ENCODE data around the gene ERI3.

ERI3 gene

GRCh38 chr1:44261171-44261817 is 93.8 kb downstream of the ERI3 start:
- ATAC-seq (ENCODE audit: insufficient read depth, low read depth) (no peak), DNase-seq (no peak)
- no peaks in the 10 kb centered on the region for H3K9me3 ChIP-seq (ENCODE audit: insufficient read depth, low read length, severe bottlenecking)
- no peak overlapping the region for H2AFZ ChIP-seq (ENCODE audit: low read depth, low read length)
- H3K27ac ChIP-seq (ENCODE audit: low read length) = no peak overlapping the region
- H3K4me1 ChIP-seq (ENCODE audit: insufficient read depth, low read length) = no peaks in the 10 kb centered on the region
- no peak overlapping the region for H3K4me3 ChIP-seq (ENCODE audit: low read depth in 1 of 2, low read length in 2 of 2)
- peaks cover 14% of the 10 kb centered on the region; the same call in 1 of the 2 replicates for H3K36me3 ChIP-seq (ENCODE audit: insufficient read depth, low read length)
- H4K20me1 ChIP-seq (ENCODE audit: insufficient read depth, low read length) = peaks cover 41% of the 10 kb centered on the region
- no peaks in the 10 kb centered on the region for H3K79me2 ChIP-seq (ENCODE audit: insufficient read depth, low read length)
- no peaks in the 10 kb centered on the region for H3K27me3 ChIP-seq (ENCODE audit: insufficient read depth, low read length, poor library complexity)
- no peak overlapping the region for H3K4me2 ChIP-seq (ENCODE audit: insufficient read depth, low read length)
- no peak overlapping the region for H3K9ac ChIP-seq (ENCODE audit: low read depth, low read length)
- TF ChIP-seq CTCF (IDR thresholded peaks at IDR 0.05; ENCODE audit: borderline replicate concordance, extremely low read depth, low read length, poor library complexity, severe bottlenecking) (no peak), EZH2 (IDR thresholded peaks at IDR 0.05; ENCODE audit: borderline replicate concordance, low read depth, low read length, severe bottlenecking) (no peak)

GRCh38 chr1:44260792-44261170 is 94.3 kb downstream of the ERI3 start:
- Histone ChIP-seq H3K4me3 (ENCODE audit: low read depth in 1 of 2, low read length in 2 of 2) (no peak overlapping the region), H3K36me3 (ENCODE audit: insufficient read depth, low read length) (peaks cover 16% of the 10 kb centered on the region; the same call in 1 of the 2 replicates), H4K20me1 (ENCODE audit: insufficient read depth, low read length) (peaks cover 38% of the 10 kb centered on the region), H3K4me2 (ENCODE audit: insufficient read depth, low read length) (no peak overlapping the region), H3K27me3 (ENCODE audit: insufficient read depth, low read length, poor library complexity) (no peaks in the 10 kb centered on the region), H3K4me1 (ENCODE audit: insufficient read depth, low read length) (no peaks in the 10 kb centered on the region), H3K79me2 (ENCODE audit: insufficient read depth, low read length) (no peaks in the 10 kb centered on the region), H3K9me3 (ENCODE audit: insufficient read depth, low read length, severe bottlenecking) (no peaks in the 10 kb centered on the region), H2AFZ (ENCODE audit: low read depth, low read length) (no peak overlapping the region), H3K27ac (ENCODE audit: low read length) (no peak overlapping the region), H3K9ac (ENCODE audit: low read depth, low read length) (no peak overlapping the region)
- TF ChIP-seq EZH2 (IDR thresholded peaks at IDR 0.05; ENCODE audit: borderline replicate concordance, low read depth, low read length, severe bottlenecking) (no peak), CTCF (IDR thresholded peaks at IDR 0.05; ENCODE audit: borderline replicate concordance, extremely low read depth, low read length, poor library complexity, severe bottlenecking) (no peak)
- ATAC-seq (ENCODE audit: insufficient read depth, low read depth) (0 out of 3 replicates have a peak, but pooled peaks have one; percentile 47), DNase-seq (no peak)

- ATAC-seq (ENCODE audit: insufficient read depth, low read depth) (no peak), DNase-seq (no peak)
- Histone ChIP-seq H3K4me1 (ENCODE audit: insufficient read depth, low read length) (no peaks in the 10 kb centered on the region), H3K27ac (ENCODE audit: low read length) (no peak overlapping the region), H2AFZ (ENCODE audit: low read depth, low read length) (no peak overlapping the region), H3K4me2 (ENCODE audit: insufficient read depth, low read length) (no peak overlapping the region), H3K79me2 (ENCODE audit: insufficient read depth, low read length) (no peaks in the 10 kb centered on the region), H3K9me3 (ENCODE audit: insufficient read depth, low read length, severe bottlenecking) (no peaks in the 10 kb centered on the region), H3K9ac (ENCODE audit: low read depth, low read length) (no peak overlapping the region), H3K27me3 (ENCODE audit: insufficient read depth, low read length, poor library complexity) (no peaks in the 10 kb centered on the region), H3K36me3 (ENCODE audit: insufficient read depth, low read length) (peaks cover 16% of the 10 kb centered on the region; the same call in 1 of the 2 replicates), H4K20me1 (ENCODE audit: insufficient read depth, low read length) (peaks cover 34% of the 10 kb centered on the region), H3K4me3 (ENCODE audit: low read depth in 1 of 2, low read length in 2 of 2) (no peak overlapping the region)
- no peak for TF ChIP-seq EZH2 (IDR thresholded peaks at IDR 0.05; ENCODE audit: borderline replicate concordance, low read depth, low read length, severe bottlenecking)
- TF ChIP-seq CTCF (IDR thresholded peaks at IDR 0.05; ENCODE audit: borderline replicate concordance, extremely low read depth, low read length, poor library complexity, severe bottlenecking) = no peak
Observed at GRCh38 chr1:44259090-44259489, 96.0 kb downstream of the ERI3 start.

Data from DND-41 (cell line).